Peyer's patch (tissue), 4 donors: Measurements from ENCODE around the gene PAEP. TPM values are rescaled to one million over a fixed set of nuclear protein-coding genes. Genes with fewer than 3 reads are reported as not detected.
A peak's percentile ranks its signal among the peaks of the same experiment; 100 is the strongest.
"Not testable (repeated sequence)": the region's sequence is repeated elsewhere in the genome, so short reads cannot be mapped to it uniquely, and the experiment has no call there.

Experiments used
- DNase-seq, 3 donors: peaks; one replicate each; pipeline ENCODE4 v3.0.0-alpha.2; 2017 to 2019
- H3K27ac ChIP-seq, 4 donors: fragments of 200-600 bp; sonication (generic); one replicate each; pipeline ENCODE4 v1.5.1; 2016 to 2019
- H3K27me3 ChIP-seq, 2 donors: fragments of 200-600 bp; sonication (generic); one replicate each; pipeline ENCODE4 v1.5.1; 2019
- H3K36me3 ChIP-seq, 3 donors: fragments of 200-600 bp; sonication (generic); one replicate each; pipeline ENCODE4 v1.5.1; 2016 to 2019
- H3K4me1 ChIP-seq, 4 donors: fragments of 200-600 bp; sonication (generic); one replicate each; pipeline ENCODE4 v1.5.1; 2016 to 2019
- H3K4me3 ChIP-seq, 4 donors: fragments of 200-600 bp; sonication (generic); 1 replicate in 3 of 4; 2 replicates in 1 of 4; pipeline ENCODE4 v1.5.1; 2016 to 2019; ENCODE audit warnings: mild to moderate bottlenecking in 1 of 4
- H3K9me3 ChIP-seq, 4 donors: fragments of 200-600 bp; sonication (generic); one replicate each; pipeline ENCODE4 v1.5.1; 2016 to 2019; ENCODE audit warnings: mild to moderate bottlenecking in 1 of 4
- CTCF ChIP-seq, 6 experiments: fragments of 450-650 bp in 4 of 6; fragments of 200-600 bp in 2 of 6; sonication (generic) in 1 of 6; IDR thresholded peaks; one replicate each; pipeline ENCODE4 v1.5.1; 2017 to 2019; ENCODE audit warnings: antibody characterized with exemption in 6 of 6, mild to moderate bottlenecking in 3 of 6, moderate library complexity in 1 of 6
- POLR2A ChIP-seq, 2 donors: fragments of 450-650 bp; IDR thresholded peaks; one replicate each; pipeline ENCODE4 v1.5.1; 2017; ENCODE audit warnings: antibody characterized with exemption in 2 of 2, mild to moderate bottlenecking in 2 of 2, moderate library complexity in 2 of 2
- total RNA-seq, 4 donors: library from RNA; depleted of rRNA; stranded (reverse); fragments of >200 nt; gene quantifications; one replicate each; pipeline ENCODE4 v1.1.0, GENCODE V29; 2016

PAEP gene
- total RNA-seq, 4 donors from 2014 or later: not detected

GRCh38 chr9:135524130-135524861, 37.3 kb upstream of the PAEP start:
- no peak overlapping the region for H3K27ac ChIP-seq
- no peak overlapping the region for H3K4me3 ChIP-seq
- H3K9me3 ChIP-seq: no peaks in the 10 kb centered on the region
- no peaks in the 10 kb centered on the region for H3K36me3 ChIP-seq
- H3K4me1 ChIP-seq: no peaks in the 10 kb centered on the region
- H3K27me3 ChIP-seq: no peaks in the 10 kb centered on the region
- DNase-seq: no peak
- TF ChIP-seq POLR2A (IDR thresholded peaks at IDR 0.05): no peak
- TF ChIP-seq CTCF (IDR thresholded peaks at IDR 0.05): no peak

- Histone ChIP-seq H3K27me3 (no peaks in the 10 kb centered on the region), H3K9me3 (no peaks in the 10 kb centered on the region), H3K36me3 (no peaks in the 10 kb centered on the region), H3K4me1 (no peaks in the 10 kb centered on the region), H3K4me3 (no peak overlapping the region), H3K27ac (no peak overlapping the region)
- no peak for DNase-seq
- TF ChIP-seq CTCF (IDR thresholded peaks at IDR 0.05) (no peak), POLR2A (IDR thresholded peaks at IDR 0.05) (no peak)
Measured at GRCh38 chr9:135525241-135526088, 36.1 kb upstream of the PAEP start.

- no peak overlapping the region for H3K27ac ChIP-seq
- no peak for TF ChIP-seq CTCF (IDR thresholded peaks at IDR 0.05)
- H3K4me1 ChIP-seq: no peaks in the 10 kb centered on the region
- H3K9me3 ChIP-seq: no peaks in the 10 kb centered on the region
- no peak overlapping the region for H3K4me3 ChIP-seq
- H3K36me3 ChIP-seq: no peaks in the 10 kb centered on the region
- H3K27me3 ChIP-seq: no peaks in the 10 kb centered on the region
- peak in 1 of 3 donors; percentile 31 for DNase-seq
Measured at GRCh38 chr9:135526089-135526729, 35.3 kb upstream of the PAEP start.

GRCh38 chr9:135526730-135527571, 34.6 kb upstream of the PAEP start:
- Histone ChIP-seq H3K4me1 (no peaks in the 10 kb centered on the region), H3K27me3 (no peaks in the 10 kb centered on the region), H3K4me3 (no peak overlapping the region), H3K9me3 (no peaks in the 10 kb centered on the region), H3K27ac (no peak overlapping the region), H3K36me3 (no peaks in the 10 kb centered on the region)
- TF ChIP-seq CTCF (IDR thresholded peaks at IDR 0.05) (no peak), POLR2A (IDR thresholded peaks at IDR 0.05) (no peak)
- peak in 2 of 3 donors; percentile 31 to 45 for DNase-seq

- DNase-seq: peak in 1 of 3 donors; percentile 4
- H3K27ac ChIP-seq, H3K36me3 ChIP-seq, H3K9me3 ChIP-seq, H3K27me3 ChIP-seq, H3K4me3 ChIP-seq, H3K4me1 ChIP-seq: not testable (repeated sequence)
Measured at GRCh38 chr9:135528842-135529435, 32.6 kb upstream of the PAEP start.
